ENCODE data around the gene SARDH.

SARDH gene

GRCh38 chr9:133618726-133619125, 119.4 kb downstream of the SARDH start:
- no peak for DNase-seq

- no peak for DNase-seq
Measured at GRCh38 chr9:133616643-133617405, 121.3 kb downstream of the SARDH start.

GRCh38 chr9:133615606-133616188, 122.5 kb downstream of the SARDH start:
- no peak for DNase-seq

GRCh38 chr9:133615186-133615585, 123.0 kb downstream of the SARDH start:
- DNase-seq, result no peak

- no peak for DNase-seq
Measured at GRCh38 chr9:133614678-133615077, 123.5 kb downstream of the SARDH start.

- DNase-seq, result no peak
Measured at GRCh38 chr9:133614056-133614455, 124.1 kb downstream of the SARDH start.
